ENCODE results near the gene ZNF629. TPM values are rescaled to one million over a fixed set of nuclear protein-coding genes. Genes with fewer than 3 reads are reported as not detected.

ZNF629 gene
- polyA plus RNA-seq, 1 donor from 2014 or later: 10.4 TPM

DNA sequence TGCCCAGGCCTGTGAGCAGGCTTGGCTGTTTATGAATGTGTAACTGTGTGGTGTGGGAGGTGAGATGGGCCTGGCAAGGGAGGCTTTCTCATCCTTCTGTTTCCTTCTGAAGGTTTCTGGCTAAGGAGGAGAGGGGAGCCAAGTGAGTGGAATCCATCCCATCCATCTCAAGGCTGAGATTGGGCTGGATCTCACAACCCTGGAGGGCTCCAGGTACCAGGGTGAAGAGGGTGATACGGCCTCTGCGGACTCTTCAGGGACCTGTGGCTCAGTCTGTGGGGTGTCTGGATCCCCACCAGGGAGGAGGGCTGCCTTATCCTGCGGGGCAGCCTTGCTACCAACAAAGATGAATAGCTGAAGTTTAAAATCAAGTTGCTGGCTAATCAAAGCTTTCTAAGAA, 7.0 kb downstream of the ZNF629 start:
- Histone ChIP-seq H3K9me2 (ENCODE audit: insufficient read depth, low read length) (no peaks in the 10 kb centered on the region), H3K9me3 (ENCODE audit: low read length) (no peaks in the 10 kb centered on the region), H4K20me1 (ENCODE audit: insufficient read depth) (no peaks in the 10 kb centered on the region), H2AFZ (ENCODE audit: low read depth, low read length) (no peak overlapping the region), H3K4me3 (ENCODE audit: low read length) (no peak overlapping the region), H3K36me3 (ENCODE audit: insufficient read depth, low read length) (no peaks in the 10 kb centered on the region), H3K79me2 (replicated peaks; ENCODE audit: insufficient read depth, low read length) (peaks cover 4% of the 10 kb centered on the region), H3K27ac (ENCODE audit: low read length) (no peak overlapping the region), H3K4me2 (ENCODE audit: low read length) (no peak overlapping the region), H3F3A (ENCODE audit: insufficient read depth, low read length, poor library complexity, severe bottlenecking) (no peaks in the 10 kb centered on the region), H3K9ac (ENCODE audit: low read length) (no peak overlapping the region), H3K27me3 (ENCODE audit: insufficient read depth, low read depth, low read length) (no peaks in the 10 kb centered on the region)
- TF ChIP-seq TAF1 (IDR thresholded peaks at IDR 0.05; ENCODE audit: low read depth) (no peak), RAD21 (conservative IDR thresholded peaks at IDR 0.05) (no peak), EZH2 (IDR thresholded peaks at IDR 0.05; ENCODE audit: borderline replicate concordance, insufficient read depth, low read length, poor library complexity, severe bottlenecking) (no peak), MXI1 (conservative IDR thresholded peaks at IDR 0.05; ENCODE audit: poor library complexity, severe bottlenecking) (no peak), EP300 (conservative IDR thresholded peaks at IDR 0.05; ENCODE audit: poor library complexity, severe bottlenecking) (no peak), POLR2AphosphoS5 (IDR thresholded peaks at IDR 0.05) (no peak), SMC3 (conservative IDR thresholded peaks at IDR 0.05; ENCODE audit: poor library complexity) (no peak)
- TF ChIP-seq, protein P1, sequence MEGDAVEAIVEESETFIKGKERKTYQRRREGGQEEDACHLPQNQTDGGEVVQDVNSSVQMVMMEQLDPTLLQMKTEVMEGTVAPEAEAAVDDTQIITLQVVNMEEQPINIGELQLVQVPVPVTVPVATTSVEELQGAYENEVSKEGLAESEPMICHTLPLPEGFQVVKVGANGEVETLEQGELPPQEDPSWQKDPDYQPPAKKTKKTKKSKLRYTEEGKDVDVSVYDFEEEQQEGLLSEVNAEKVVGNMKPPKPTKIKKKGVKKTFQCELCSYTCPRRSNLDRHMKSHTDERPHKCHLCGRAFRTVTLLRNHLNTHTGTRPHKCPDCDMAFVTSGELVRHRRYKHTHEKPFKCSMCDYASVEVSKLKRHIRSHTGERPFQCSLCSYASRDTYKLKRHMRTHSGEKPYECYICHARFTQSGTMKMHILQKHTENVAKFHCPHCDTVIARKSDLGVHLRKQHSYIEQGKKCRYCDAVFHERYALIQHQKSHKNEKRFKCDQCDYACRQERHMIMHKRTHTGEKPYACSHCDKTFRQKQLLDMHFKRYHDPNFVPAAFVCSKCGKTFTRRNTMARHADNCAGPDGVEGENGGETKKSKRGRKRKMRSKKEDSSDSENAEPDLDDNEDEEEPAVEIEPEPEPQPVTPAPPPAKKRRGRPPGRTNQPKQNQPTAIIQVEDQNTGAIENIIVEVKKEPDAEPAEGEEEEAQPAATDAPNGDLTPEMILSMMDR (IDR thresholded peaks at IDR 0.05; ENCODE audit: poor library complexity, severe bottlenecking): no peak
- TF ChIP-seq, protein P2, sequence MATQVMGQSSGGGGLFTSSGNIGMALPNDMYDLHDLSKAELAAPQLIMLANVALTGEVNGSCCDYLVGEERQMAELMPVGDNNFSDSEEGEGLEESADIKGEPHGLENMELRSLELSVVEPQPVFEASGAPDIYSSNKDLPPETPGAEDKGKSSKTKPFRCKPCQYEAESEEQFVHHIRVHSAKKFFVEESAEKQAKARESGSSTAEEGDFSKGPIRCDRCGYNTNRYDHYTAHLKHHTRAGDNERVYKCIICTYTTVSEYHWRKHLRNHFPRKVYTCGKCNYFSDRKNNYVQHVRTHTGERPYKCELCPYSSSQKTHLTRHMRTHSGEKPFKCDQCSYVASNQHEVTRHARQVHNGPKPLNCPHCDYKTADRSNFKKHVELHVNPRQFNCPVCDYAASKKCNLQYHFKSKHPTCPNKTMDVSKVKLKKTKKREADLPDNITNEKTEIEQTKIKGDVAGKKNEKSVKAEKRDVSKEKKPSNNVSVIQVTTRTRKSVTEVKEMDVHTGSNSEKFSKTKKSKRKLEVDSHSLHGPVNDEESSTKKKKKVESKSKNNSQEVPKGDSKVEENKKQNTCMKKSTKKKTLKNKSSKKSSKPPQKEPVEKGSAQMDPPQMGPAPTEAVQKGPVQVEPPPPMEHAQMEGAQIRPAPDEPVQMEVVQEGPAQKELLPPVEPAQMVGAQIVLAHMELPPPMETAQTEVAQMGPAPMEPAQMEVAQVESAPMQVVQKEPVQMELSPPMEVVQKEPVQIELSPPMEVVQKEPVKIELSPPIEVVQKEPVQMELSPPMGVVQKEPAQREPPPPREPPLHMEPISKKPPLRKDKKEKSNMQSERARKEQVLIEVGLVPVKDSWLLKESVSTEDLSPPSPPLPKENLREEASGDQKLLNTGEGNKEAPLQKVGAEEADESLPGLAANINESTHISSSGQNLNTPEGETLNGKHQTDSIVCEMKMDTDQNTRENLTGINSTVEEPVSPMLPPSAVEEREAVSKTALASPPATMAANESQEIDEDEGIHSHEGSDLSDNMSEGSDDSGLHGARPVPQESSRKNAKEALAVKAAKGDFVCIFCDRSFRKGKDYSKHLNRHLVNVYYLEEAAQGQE (IDR thresholded peaks at IDR 0.05; ENCODE audit: borderline replicate concordance): no peak

GRCh38 chr16:30779596-30779995, 7.4 kb downstream of the ZNF629 start:
- TF ChIP-seq POLR2AphosphoS5 (IDR thresholded peaks at IDR 0.05) (no peak), SMC3 (conservative IDR thresholded peaks at IDR 0.05; ENCODE audit: poor library complexity) (no peak), RAD21 (conservative IDR thresholded peaks at IDR 0.05) (no peak), EZH2 (IDR thresholded peaks at IDR 0.05; ENCODE audit: borderline replicate concordance, insufficient read depth, low read length, poor library complexity, severe bottlenecking) (no peak), MXI1 (conservative IDR thresholded peaks at IDR 0.05; ENCODE audit: poor library complexity, severe bottlenecking) (no peak), EP300 (conservative IDR thresholded peaks at IDR 0.05; ENCODE audit: poor library complexity, severe bottlenecking) (no peak), TAF1 (IDR thresholded peaks at IDR 0.05; ENCODE audit: low read depth) (no peak)
- TF ChIP-seq, protein P1 (IDR thresholded peaks at IDR 0.05; ENCODE audit: poor library complexity, severe bottlenecking): no peak
- TF ChIP-seq, protein P2 (IDR thresholded peaks at IDR 0.05; ENCODE audit: borderline replicate concordance): no peak
- Histone ChIP-seq H3K4me3 (ENCODE audit: low read length) (no peak overlapping the region), H3K36me3 (ENCODE audit: insufficient read depth, low read length) (no peaks in the 10 kb centered on the region), H3K27me3 (ENCODE audit: insufficient read depth, low read depth, low read length) (no peaks in the 10 kb centered on the region), H4K20me1 (ENCODE audit: insufficient read depth) (no peaks in the 10 kb centered on the region), H3K9me2 (ENCODE audit: insufficient read depth, low read length) (no peaks in the 10 kb centered on the region), H3F3A (ENCODE audit: insufficient read depth, low read length, poor library complexity, severe bottlenecking) (no peaks in the 10 kb centered on the region), H3K27ac (ENCODE audit: low read length) (no peak overlapping the region), H2AFZ (ENCODE audit: low read depth, low read length) (no peak overlapping the region), H3K79me2 (replicated peaks; ENCODE audit: insufficient read depth, low read length) (no peaks in the 10 kb centered on the region), H3K9ac (ENCODE audit: low read length) (no peak overlapping the region), H3K4me2 (ENCODE audit: low read length) (no peak overlapping the region), H3K9me3 (ENCODE audit: low read length) (no peaks in the 10 kb centered on the region)
